Endothelial cell of umbilical vein (primary cell): ENCODE measurements around the gene WDR77. TPM values are rescaled to one million over a fixed set of nuclear protein-coding genes. Genes with fewer than 3 reads are reported as not detected.

ENCODE experiments used
- BruUV-seq: library from RNA; stranded (reverse); fragments of 400-500 nt; replicated peaks from 2 replicates; lab custom pipeline; 2021; lab: Mats Ljungman, UMichigan
- CTCF ChIA-PET: fragments of 300-600, 350-600 bp; sonication (Branson Sonifier 250); formaldehyde crosslinking; loops from one replicate; lab custom pipeline; 2021; ENCODE audit warnings: antibody characterized with exemption, inconsistent platforms; lab: Charles Lee
- POLR2A ChIA-PET: fragments of 300-600, 350-600 bp; sonication (Branson Sonifier 250); formaldehyde crosslinking; loops from one replicate; lab custom pipeline; 2021; ENCODE audit warnings: antibody characterized with exemption, inconsistent platforms; lab: Charles Lee
- DNase-seq: peaks from one replicate; pipeline ENCODE4 v3.0.0-alpha.2; 2011; ENCODE audit warnings: low read depth, low spot score
- FAIRE-seq: peaks from 2 replicates; lab custom pipeline; 2011; peaks lifted over from hg19 to GRCh38; lab: Jason Lieb, UNC
- H2AFZ ChIP-seq: 2 replicates; pipeline ENCODE4 v1.6.0; 2012; ENCODE audit warnings: low read depth, low read length, control low read depth, inconsistent platforms
- H3K27ac ChIP-seq: 2 replicates; pipeline ENCODE4 v1.5.1; 2011; ENCODE audit warnings: low read depth, mild to moderate bottlenecking, control low read depth, low read length, moderate library complexity; ENCODE audit not compliant: insufficient read depth
- H3K27me3 ChIP-seq, 2 experiments: 2 replicates each; pipeline versions ENCODE4 v1.6.0 to v1.6.1; 2011; ENCODE audit warnings: low read length in 2 of 2, mixed read lengths in 1 of 2; ENCODE audit not compliant: control insufficient read depth in 2 of 2, insufficient read depth in 2 of 2
- H3K36me3 ChIP-seq, 2 experiments: 2 replicates in 1 of 2; 3 replicates in 1 of 2; pipeline ENCODE4 v1.5.1; 2011; ENCODE audit warnings: low read length in 2 of 2, mild to moderate bottlenecking in 1 of 2, moderate library complexity in 1 of 2; ENCODE audit not compliant: control insufficient read depth in 2 of 2, insufficient read depth in 2 of 2; ENCODE audit errors: extremely low read depth in 1 of 2
- H3K4me1 ChIP-seq: 3 replicates; pipeline ENCODE4 v1.5.1; 2011; ENCODE audit warnings: mild to moderate bottlenecking, low read length; ENCODE audit not compliant: control insufficient read depth, insufficient read depth; ENCODE audit errors: extremely low read depth
- H3K4me2 ChIP-seq: 2 replicates; pipeline ENCODE4 v1.6.1; 2011; ENCODE audit warnings: low read length, control low read depth, mixed read lengths; ENCODE audit not compliant: insufficient read depth
- H3K4me3 ChIP-seq, 3 experiments: fragments of 200-600 bp in 1 of 3; sonication (generic), shearing (Covaris generic) in 1 of 3; replicated peaks in 1 of 3; 2 replicates each; pipeline ENCODE4 v1.5.1; 2011 to 2016; ENCODE audit warnings: control low read depth in 3 of 3, low read length in 3 of 3, mild to moderate bottlenecking in 2 of 3, inconsistent platforms in 1 of 3, low read depth in 1 of 3, moderate library complexity in 1 of 3; ENCODE audit not compliant: insufficient read depth in 1 of 3
- H3K79me2 ChIP-seq: 2 replicates; pipeline ENCODE4 v1.6.0; 2012; ENCODE audit warnings: low read length, inconsistent platforms; ENCODE audit not compliant: control insufficient read depth, insufficient read depth
- H3K9ac ChIP-seq: replicated peaks from 2 replicates; pipeline ENCODE3; 2011; ENCODE audit warnings: low read length, control low read depth; ENCODE audit not compliant: insufficient read depth; ENCODE audit errors: extremely low read depth
- H3K9me1 ChIP-seq: replicated peaks from 3 replicates; pipeline ENCODE4 v1.6.0; 2011; ENCODE audit warnings: mild to moderate bottlenecking, low read length; ENCODE audit not compliant: control insufficient read depth, insufficient read depth; ENCODE audit errors: extremely low read depth
- H3K9me3 ChIP-seq: replicated peaks from 2 replicates; pipeline ENCODE4 v1.5.1; 2012; ENCODE audit warnings: low read length, inconsistent platforms; ENCODE audit not compliant: control insufficient read depth, insufficient read depth
- H4K20me1 ChIP-seq: replicated peaks from 2 replicates; pipeline ENCODE3; 2011; ENCODE audit warnings: mild to moderate bottlenecking, low read length; ENCODE audit not compliant: control insufficient read depth, insufficient read depth; ENCODE audit errors: extremely low read depth
- CTCF ChIP-seq, 2 donors: IDR thresholded peaks; 1 replicate in 1 of 2; 2 replicates in 1 of 2; pipeline ENCODE4 v1.5.1; 2011; ENCODE audit warnings: low read length in 2 of 2, mild to moderate bottlenecking in 2 of 2, moderate library complexity in 2 of 2, control low read depth in 1 of 2, inconsistent platforms in 1 of 2, low read depth in 1 of 2; ENCODE audit not compliant: insufficient read depth in 1 of 2; ENCODE audit errors: extremely low read depth in 1 of 2
- EZH2 ChIP-seq: IDR thresholded peaks from 2 replicates; pipeline ENCODE4 v1.6.1; 2012; ENCODE audit warnings: borderline replicate concordance, low read depth, mild to moderate bottlenecking, moderate library complexity, low read length, inconsistent platforms; ENCODE audit not compliant: severe bottlenecking
- FOS ChIP-seq: IDR thresholded peaks from 2 replicates; pipeline ENCODE4 v1.6.1; 2011; ENCODE audit warnings: mild to moderate bottlenecking, low read length, moderate library complexity, borderline replicate concordance; ENCODE audit not compliant: insufficient read depth
- GATA2 ChIP-seq: IDR thresholded peaks from 2 replicates; pipeline ENCODE4 v1.7.0; 2011; ENCODE audit warnings: low read depth, mild to moderate bottlenecking, moderate library complexity, mixed read lengths, low read length; ENCODE audit not compliant: insufficient read length, insufficient read depth
- JUN ChIP-seq: IDR thresholded peaks from 2 replicates; pipeline ENCODE4 v1.6.1; 2011; ENCODE audit warnings: borderline replicate concordance, low read depth; ENCODE audit not compliant: insufficient read length, insufficient read depth
- MAX ChIP-seq: IDR thresholded peaks from 2 replicates; pipeline ENCODE4 v1.6.1; 2011; ENCODE audit not compliant: insufficient read depth, insufficient read length
- MYC ChIP-seq: IDR thresholded peaks from one replicate; pipeline ENCODE4 v1.6.1; 2011; ENCODE audit warnings: mild to moderate bottlenecking, low read depth, low read length
- POLR2A ChIP-seq: IDR thresholded peaks from 2 replicates; pipeline ENCODE4 v1.6.1; 2012; ENCODE audit warnings: low read depth, mild to moderate bottlenecking, control low read depth, low read length
- POLR2AphosphoS5 ChIP-seq: IDR thresholded peaks from 2 replicates; pipeline ENCODE4 v1.6.1; 2012; ENCODE audit warnings: low read depth, mild to moderate bottlenecking, control low read depth, low read length, moderate library complexity; ENCODE audit not compliant: insufficient read depth
- dilution Hi-C: fragments of 300-500 bp; cut with MboI; formaldehyde crosslinking; loops from one replicate; pipeline ENCODE4 v1.15.0; 2019; ENCODE audit warnings: low sequenced_read_pairs; ENCODE audit not compliant: extremely low pct_ligation_motif_present
- intact Hi-C: fragments of 100-400 bp; cut with micrococcal nuclease; formaldehyde crosslinking; loops from one replicate; pipeline ENCODE4 v1.10.0; 2022
- polyA plus RNA-seq, 4 experiments: library from polyadenylated mRNA; depleted of rRNA in 3 of 4; stranded (reverse) in 3 of 4; unstranded in 1 of 4; fragments of >200 nt; gene quantifications; 2 replicates each; pipeline versions ENCODE4 v1.2.1 to v1.2.3, GENCODE V29; 2011 to 2012; ENCODE audit warnings: missing spikeins in 1 of 4
- total RNA-seq: library from RNA; stranded (reverse); gene quantifications from 2 replicates; pipeline ENCODE4 v1.2.3, GENCODE V29; 2021

WDR77 gene
- total and polyA plus RNA-seq, 2 donors (not counting 3 experiments of a cell fraction or from before 2014, with no cell fraction given): 41.3 to 116 TPM

GRCh38 chr1:111467865-111468716 lies 19.0 kb upstream of the WDR77 start:
- Histone ChIP-seq H2AFZ (no peak overlapping the region), H3K27me3 (no peaks in the 10 kb centered on the region), H3K9ac (no peak overlapping the region), H4K20me1 (no peaks in the 10 kb centered on the region), H3K27ac (no peak overlapping the region), H3K4me1 (no peaks in the 10 kb centered on the region), H3K4me3 (no peak overlapping the region), H3K4me2 (no peak overlapping the region), H3K36me3 (no peaks in the 10 kb centered on the region), H3K9me1 (no peaks in the 10 kb centered on the region), H3K9me3 (no peaks in the 10 kb centered on the region), H3K79me2 (no peaks in the 10 kb centered on the region)
- dilution Hi-C loops (no loop called here), intact Hi-C loops (no loop called here)
- FAIRE-seq: no peak
- TF ChIP-seq CTCF (IDR thresholded peaks at IDR 0.05; ENCODE audit: extremely low read depth in 1 of 2, insufficient read depth in 1 of 2, low read depth in 1 of 2, low read length in 2 of 2) (no peak), MYC (no peak), EZH2 (no peak), POLR2A (no peak), GATA2 (no peak), JUN (no peak), FOS (no peak), POLR2AphosphoS5 (no peak), MAX (no peak)
- no peak for DNase-seq
- ChIA-PET CTCF (interaction anchor here (0.6 to 1.0 kb wide), 2 partner anchors 40 to 284 kb away, joined by 3 read pairs; no protein-coding TSS in a partner anchor), POLR2A (no interaction called here)
- no TSS peak for BruUV-seq
